Ureter (tissue), 1 donor: ENCODE data around the gene CACNG1. TPM values are rescaled to one million over a fixed set of nuclear protein-coding genes. Genes with fewer than 3 reads are reported as not detected.

Experiments used
- DNase-seq: peaks from one replicate; pipeline ENCODE4 v3.0.0-alpha.2; 2020; ENCODE audit warnings: low spot score
- total RNA-seq: library from RNA; stranded (reverse); gene quantifications from one replicate; pipeline ENCODE4 v1.2.4, GENCODE V29; 2023
- donor health status: DM: yes; HTN: yes; CAD: no.

The CACNG1 gene
- not detected for total RNA-seq

DNA sequence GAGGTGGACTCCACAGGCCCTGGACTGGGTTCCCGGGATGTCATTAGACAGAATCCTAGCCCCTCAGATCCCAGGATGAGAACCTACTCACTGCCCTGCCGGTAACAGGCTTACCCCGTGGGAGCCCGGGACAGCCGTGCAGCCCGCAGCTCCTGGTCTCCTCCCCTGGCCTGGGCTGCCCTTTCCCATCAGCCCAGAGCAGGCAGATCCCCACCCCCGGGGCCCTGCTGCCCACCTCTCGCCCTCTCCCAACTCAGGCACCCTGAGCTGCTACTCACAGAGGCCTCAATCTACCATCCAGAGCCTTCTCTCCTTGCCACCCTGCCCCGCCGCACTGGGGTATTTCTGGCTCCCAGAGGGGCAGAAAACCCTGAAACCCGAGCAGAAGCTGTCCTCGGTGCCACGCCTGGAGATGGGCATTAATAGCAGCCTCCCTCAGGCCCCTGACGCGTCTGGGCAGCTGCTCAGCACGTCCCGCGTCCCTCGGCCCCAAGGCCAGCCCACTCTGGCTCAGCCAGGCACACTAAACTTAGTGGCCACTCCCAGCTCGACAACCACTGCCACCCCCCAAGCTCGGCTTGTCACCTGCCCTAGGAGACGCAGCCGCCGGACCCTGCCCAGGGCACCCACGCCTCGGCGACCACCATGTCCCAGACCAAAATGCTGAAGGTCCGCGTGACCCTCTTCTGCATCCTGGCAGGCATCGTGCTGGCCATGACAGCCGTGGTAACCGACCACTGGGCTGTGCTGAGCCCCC lies at the start of gene CACNG1:
CACNG1 (plus strand) TSS at position 539 of the 757 bp plus-strand sequence; CDS start at position 646, 107 bp downstream.
- DNase-seq, result no peak

DNA sequence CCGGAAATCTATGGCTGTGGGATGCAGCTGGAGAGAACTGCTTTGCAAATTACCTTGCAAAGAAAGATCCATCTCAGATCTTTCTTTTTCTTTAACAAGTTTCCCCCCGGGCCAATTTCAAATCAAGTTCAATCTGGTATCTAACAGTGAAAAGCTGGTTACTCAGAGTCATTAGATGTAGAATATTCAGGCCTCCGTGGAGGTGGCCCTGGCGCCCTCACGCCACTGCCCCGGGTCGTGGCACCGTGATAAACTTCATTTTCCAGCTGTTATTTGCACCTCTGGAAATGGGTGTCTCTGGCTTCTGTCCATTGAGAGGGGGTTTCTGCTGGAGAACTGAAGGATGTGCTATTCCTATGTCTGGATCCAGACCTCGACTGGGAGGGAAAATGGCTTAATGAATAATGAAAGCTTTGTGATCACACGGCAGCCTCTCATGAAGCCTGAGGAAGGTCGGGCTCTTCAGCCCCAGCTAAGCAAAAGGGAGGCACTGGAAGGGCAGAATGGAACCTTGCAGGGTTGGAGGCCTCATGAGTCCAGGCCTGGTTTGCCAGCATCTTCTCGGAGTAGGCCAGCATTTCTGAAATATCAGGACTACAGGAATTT lies 49.3 kb upstream of the CACNG1 start:
- no peak for DNase-seq

GRCh38 chr17:66995944-66996343 lies 48.4 kb upstream of the CACNG1 start:
- DNase-seq, result no peak

GRCh38 chr17:66996926-66997325 lies 47.4 kb upstream of the CACNG1 start:
- no peak for DNase-seq

GRCh38 chr17:67003231-67003630 lies 41.1 kb upstream of the CACNG1 start:
- DNase-seq, result no peak

GRCh38 chr17:67004181-67004580 lies 40.2 kb upstream of the CACNG1 start:
- no peak for DNase-seq

GRCh38 chr17:67007266-67007665 lies 37.1 kb upstream of the CACNG1 start:
- no peak for DNase-seq

DNA sequence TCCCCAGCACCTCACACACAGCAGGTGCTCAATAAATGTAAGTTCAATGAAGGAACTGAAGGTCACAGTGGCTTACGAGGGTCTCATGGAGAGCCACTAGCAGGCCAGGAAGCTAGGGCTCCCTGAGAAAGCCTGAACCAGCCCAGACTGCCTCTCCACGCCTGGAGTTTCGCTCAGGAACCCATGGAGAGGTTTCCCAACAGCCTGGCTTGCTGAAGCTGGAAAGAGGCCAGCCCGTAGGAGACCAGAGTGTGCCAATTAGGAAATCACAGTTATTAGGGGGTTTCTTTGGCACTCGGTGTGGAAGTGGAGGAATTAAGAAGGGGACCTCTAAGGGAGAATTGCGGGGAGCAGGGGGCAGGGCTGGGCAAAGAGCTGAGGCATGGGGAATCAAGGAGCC lies 36.3 kb upstream of the CACNG1 start:
- no peak for DNase-seq

DNA sequence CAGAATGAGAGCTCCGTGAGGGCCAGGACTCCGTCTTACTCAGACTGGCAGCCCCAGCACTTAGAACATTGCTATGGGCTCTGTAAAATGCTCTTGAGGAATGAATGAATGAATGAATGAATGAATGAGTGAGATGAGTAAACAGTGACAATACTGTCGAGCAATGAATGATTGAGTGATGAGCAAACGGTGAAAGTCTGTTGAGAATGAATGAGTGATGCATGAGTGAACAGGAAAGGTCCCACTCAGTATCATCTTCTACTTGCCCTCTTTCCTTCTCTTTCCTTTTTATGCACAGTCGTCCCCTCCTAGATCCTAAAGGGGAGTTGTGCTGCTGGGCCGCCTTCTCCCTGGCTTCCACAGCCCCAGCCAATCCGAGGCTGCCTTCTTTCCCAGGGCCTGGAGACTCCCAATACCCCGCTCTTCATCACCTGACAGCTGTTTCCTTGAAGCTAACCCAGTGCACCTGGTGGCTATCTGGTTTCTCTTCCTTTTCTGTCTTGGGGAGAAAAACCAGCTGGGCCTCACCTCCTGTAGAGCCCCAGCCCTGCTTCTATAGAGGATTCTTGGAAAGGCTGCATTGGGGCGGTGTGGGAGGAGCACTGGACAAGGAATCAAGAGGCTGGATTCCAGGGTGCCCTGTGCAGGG lies 32.7 kb upstream of the CACNG1 start:
- DNase-seq, result no peak

DNA sequence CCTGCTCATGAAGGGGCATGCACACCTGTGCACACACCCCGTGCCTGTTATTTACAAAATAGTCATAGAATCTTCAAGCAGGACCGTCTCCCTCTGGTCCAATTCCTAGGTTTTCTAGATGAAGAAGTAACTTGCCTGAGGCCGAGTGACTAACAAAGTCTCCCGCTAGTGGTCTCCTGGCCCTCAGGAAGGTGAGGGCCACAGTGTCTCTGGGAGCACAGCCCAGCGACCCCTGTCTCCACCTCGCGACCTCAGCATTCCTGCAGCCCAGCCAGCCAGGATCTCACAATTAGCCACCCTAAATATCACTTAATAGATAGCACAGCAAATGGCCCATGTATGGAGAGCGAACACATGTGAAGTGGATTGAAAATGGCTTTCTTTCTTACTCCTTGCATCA lies 30.5 kb upstream of the CACNG1 start:
- DNase-seq, result no peak

DNA sequence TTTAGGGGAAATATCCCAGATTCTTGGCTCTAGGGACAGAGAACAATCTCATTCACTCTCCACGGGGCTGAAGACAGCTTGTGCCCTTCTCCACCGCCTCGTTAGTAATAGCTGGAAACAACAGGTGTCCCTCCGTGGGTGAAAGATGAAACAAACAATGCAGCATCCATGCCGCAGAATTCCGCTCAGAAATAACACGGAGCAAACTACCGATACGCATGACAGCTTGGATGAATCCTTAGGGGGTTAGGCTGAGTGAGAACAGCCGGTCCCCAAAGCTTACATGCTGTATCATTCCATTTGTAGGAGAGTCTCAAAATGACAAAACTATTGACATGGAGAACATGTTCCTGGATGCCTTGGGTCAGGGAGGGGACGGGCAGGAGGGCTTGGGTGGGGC lies 29.4 kb upstream of the CACNG1 start:
- DNase-seq, result no peak

DNA sequence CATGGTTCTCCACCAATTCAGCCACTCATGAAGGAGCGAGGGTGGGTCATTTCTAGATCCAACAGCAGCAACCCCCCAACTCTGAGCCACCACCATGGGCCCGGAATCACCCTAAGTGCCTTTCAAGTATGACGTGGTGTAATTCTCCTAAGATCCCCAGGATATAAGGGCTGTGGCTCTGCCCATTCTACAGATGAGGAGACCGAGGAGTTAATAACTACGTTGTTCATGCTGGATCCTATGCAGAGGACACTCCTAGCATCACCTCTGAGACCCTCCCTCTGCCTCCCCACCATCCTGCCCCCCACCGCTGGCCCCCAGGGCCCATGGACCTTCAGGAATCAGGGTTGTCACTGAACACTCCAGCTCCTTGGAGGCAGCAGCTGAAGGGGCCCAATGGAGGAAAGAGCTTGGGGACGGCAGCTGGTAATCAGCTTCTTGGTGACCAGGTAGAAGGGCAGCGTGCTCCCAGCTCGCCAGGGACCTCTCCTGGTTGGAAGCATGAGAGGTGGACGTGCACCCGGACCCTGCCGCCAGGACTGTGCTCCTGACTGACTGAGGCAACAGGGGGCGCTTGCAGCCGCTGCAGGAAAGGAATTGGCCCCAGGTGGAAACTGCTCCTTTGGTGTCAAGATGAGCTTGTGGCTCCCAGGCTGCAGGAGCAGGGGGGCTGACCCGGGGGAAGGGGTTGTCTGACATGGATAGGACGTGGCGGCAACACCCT lies 28.2 kb upstream of the CACNG1 start:
- DNase-seq, result no peak

DNA sequence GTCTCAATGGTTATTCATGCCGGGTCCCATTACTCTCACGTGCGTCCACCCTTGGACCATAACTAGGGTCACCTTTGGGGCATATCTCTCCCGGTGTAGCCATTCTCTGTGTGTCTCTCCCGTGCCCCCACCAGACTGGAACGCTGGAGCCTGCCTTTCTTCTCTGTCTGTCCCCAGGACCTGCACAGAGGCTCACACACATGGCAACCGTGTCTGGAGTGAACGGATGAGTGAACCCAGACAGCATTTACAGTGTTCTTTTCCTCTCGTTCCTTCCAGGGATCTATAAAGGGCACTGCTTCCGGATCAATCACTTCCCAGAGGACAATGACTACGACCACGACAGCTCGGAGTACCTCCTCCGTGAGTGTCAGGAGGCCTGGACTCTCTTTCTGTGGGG lies 26.4 kb upstream of the CACNG1 start:
- no peak for DNase-seq

DNA sequence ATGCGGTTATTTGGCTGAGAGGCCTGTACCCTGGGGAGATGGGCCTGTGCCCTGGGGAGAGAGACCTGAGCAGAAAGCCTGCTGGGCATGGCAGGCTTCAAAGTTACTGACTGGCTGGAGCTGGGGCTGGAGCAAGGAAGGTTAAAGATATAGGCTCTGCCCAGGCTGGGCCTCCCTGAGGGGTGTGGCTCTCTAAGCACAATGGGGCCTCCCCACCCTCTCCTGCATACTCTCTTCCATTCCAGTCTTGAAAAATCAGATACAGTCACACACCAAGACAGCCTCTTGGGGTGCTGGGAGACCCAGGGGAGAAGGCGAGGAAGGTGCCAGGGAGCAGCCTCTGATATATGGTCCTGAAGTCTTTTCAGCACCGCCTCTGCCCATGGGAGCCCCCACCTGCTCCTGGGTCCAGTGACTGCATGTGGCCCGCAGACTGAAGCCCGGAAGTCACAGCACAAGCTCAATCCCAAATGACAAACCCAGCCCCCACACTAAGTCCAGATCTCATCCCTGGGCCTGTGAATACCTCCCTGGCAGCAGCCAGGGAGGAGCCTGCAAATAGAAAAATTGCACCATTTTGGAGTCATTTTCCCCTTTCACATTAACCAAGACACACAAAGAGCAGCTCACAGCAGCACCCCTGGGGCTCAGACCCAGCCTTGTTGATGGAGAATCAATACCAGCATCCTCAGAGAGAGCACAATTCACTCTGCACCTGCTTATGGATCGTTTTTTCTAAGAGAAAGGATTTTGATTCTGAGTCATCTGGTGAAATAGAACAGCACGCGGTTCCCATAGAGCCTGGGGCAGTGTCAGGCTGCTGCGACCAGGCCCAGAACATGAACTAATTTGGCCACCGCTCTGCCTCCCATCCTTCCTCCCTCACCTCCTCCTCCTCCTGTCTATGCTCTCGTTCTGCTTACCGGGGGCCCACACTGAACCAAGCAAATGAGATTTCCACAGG lies 25.6 kb upstream of the CACNG1 start:
- no peak for DNase-seq

DNA sequence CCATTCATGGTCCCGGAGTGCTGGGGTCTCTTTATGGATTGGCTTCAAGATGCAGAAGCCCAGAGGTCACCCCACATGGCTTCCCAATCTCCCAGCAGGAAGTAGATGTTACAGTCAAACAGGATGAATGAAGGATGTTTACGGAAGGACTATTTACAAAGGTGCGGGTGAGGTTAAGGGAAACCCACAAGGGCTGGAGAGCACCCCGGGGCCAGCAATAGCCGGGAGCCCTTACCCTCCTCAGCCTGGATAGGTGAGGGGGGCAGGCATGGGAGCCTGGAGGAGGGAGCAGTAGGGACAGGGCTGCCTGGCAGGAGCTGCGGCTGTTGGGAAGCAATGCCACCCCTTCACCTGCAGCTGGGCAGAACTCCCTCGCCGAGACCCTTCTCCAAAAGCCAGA lies 24.5 kb upstream of the CACNG1 start:
- DNase-seq, result no peak

DNA sequence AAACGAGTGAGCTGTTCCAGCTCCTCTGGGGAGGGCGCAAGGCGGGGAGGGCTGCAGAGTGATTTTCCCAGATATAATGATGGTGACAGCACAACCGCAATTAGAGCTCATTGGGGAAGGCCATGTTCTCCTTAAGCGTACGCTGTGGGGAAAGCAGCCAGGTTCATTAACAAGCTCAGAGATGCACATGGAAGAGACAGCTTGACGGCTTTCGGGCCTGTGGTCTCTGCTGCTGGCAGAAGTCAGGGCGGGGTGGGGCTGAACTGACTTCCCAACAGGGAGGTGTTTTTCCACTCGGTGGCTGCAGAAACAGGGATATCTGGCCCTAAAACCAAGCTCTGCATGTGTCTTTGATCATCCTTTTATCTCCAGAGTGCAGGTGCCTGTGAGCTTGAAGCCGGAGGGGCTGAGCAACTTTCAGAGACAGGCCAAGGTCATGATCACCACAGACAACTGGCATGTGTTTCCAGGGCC lies 24.0 kb upstream of the CACNG1 start:
- no peak for DNase-seq

DNA sequence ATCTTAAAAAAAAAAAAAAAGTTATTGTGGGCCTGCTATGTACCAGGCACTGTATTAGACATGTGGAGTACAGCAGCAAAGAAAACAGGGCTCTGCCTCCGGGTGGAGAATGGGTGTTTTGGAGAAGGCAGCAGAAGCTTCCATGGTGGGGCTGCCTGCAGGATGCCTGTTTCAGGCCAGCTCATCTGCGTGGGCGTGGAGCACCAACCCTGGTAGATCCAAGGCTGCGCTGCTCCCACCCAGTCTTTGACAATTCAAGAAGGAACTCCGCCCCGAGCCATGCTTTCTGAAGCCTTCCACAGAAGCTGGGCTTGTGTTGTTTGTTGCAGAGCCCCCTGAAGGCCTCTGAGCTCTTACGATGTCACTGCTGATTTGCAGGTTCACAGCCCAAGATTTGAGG lies 23.2 kb upstream of the CACNG1 start:
- no peak for DNase-seq

DNA sequence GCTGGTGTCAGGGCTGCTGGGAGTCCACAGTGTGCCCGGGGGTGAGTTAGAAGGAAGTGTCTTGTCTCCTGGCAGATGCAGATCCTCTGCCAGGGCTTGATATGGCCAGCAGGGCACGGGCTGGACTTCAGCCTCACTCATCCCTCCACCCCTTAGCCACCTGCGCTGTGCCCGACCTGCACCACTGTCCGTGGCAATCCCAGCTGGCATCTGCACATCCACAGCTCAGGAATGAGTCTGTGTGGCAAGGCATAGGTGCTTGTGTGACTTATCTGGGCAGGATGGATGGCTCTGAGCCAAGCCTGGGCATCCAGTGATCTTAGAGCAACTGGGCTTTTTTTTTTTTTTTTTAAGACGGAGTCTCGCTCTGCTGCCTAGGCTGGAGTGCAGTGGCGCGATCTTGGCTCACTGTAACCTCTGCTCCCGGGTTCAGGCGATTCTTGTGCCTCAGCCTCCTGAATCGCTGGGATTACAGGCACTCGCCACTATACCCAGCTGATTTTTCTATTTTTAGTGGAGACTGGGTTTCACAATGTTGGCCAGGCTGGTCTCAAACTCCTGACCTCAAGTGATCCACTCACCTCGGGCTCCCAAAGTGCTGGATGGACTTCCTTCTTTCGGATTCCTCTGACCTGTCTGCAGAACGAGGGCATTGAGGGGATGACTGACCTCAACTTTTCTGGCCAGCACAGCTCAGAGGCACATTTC lies 22.5 kb upstream of the CACNG1 start:
- no peak for DNase-seq

- no peak for DNase-seq
These were observed 21.9 kb upstream of the CACNG1 start for GRCh38 chr17:67022451-67022810.

DNA sequence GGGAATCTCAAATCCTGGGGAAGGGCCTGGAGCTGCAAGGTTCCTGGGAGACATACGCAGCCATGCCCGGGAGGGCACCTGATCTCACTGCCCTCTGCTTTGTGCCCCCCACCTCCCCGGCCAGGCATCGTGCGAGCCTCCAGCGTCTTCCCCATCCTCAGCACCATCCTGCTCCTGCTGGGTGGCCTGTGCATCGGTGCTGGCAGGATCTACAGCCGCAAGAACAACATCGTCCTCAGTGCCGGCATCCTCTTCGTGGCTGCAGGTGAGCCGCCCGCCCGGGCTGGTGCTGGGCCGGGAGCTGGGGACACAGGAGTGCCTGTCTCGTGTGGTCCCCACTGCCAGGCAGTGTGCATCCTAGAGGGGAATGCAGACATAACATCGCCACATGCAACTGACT lies 19.6 kb upstream of the CACNG1 start:
- DNase-seq, result no peak
